ENCODE results near the gene CADPS.

The CADPS gene

DNA sequence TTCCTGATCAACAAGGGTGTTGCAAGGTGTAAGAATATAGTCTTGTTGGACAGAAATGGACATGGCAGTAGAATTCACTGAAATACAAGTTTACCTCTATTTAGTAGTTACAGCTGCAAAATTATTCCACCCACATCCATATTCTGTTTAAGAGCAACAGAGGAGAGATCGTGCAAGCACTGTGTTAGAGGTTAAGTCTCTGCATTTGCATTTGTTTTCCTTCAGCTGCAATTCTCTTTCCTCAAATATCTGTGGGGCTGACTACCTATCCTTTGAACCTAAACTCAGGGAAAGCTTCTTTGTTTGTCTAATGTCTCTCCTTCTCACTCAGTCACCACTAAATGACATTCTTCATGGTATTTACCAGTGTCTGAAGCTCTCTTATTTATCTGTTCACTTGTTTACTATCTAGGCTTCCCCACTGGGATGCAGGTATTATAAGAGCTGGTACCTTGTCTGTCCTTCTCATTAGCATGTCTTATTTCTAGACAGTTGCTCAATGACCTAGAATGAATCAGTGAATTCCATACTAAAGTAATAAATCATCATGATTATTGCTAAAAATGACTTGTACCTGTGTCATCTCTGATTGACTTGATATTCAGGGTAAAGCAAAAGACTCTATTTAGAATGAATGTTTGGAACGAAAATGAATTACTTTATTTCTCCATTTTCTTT, 326.5 kb downstream of the CADPS start:
- no peak for DNase-seq

DNA sequence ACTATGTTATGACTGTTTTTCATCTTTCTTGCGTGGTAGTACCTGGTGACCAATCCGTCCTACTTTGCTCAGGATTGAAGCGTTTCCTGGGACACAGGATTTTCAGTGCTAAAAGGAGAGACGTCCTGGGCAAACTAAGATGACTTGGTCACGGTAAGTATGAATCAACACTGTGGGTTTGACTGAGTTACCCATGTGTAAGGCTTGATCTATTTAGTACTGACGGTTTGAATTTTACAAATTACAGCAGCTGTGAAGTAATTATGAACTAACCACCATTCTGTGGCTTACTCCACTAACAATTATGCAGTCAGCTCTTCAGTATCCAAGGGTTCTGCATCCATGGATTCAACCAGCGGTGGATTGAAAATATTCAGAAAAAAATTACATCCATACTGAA, 328.9 kb downstream of the CADPS start:
- no peak for DNase-seq

DNA sequence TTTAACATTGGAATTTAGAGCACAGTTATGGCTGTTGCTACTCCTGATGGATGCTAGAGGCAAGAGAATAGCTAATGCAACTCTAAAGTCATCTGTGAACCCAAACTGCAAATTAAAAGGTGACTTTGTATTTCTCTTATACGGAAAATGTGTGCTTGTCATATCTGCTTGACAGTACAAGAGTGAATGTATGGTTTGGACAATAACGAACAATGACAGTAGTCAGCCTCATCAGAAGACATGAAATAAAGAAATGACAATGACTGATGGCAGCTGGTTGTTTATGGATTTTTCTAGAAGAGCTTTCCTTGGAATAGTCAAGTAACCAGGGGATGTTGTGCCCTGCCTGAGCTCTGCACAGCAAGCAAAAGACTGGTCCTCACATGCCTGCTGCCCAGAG, 333.0 kb downstream of the CADPS start:
- no peak for DNase-seq

DNA sequence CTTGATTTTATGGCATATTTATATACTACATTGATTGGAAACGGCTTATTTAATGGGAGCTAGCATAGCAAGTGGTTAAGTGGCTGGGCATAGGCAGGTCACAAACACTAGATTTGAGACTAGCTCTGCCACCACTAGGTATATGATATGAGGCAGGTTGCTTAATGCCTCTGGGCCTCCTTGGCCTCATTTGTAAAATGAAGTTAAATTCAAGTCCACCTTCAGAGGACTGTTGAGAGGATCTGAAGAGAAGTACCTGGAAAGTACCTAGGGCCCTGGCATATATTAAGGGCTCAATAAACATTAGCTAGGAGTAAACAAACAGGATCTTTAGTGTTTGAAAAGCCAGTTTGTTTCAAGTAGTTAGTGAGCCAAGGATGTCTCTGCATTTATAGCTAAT, 335.5 kb downstream of the CADPS start:
- no peak for DNase-seq

DNA sequence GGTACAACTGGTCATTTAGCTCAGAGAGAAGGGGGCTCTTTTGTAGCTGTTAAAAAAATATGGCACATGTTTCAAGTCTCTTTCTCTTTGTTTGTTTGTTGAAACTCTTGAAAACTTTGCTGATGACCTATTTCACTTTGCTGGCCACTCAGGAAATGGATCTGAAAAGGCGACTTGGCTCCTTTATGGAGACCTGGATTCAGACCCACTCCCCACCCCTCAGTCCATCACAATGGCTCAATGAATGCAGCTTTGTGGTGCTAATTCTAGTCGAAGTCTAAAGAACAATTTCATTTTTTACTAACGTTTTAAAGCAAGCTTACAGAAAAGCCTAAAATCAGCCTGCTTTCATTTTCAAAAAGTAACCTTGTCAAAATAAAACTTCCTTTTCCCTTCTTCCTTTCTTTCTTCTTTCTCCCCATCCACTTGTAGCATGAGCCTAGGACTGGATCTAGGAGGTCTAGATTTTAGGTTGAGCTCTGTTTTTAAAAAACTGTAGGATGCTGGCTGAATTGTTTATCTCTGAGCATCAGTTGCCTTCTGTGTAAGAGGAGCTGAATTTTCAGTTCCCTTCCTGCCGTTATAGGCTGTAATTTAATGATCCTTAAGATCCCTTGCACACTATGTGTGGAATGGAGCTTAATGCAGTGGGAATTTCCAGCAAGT, 336.4 kb downstream of the CADPS start:
- no peak for DNase-seq

DNA sequence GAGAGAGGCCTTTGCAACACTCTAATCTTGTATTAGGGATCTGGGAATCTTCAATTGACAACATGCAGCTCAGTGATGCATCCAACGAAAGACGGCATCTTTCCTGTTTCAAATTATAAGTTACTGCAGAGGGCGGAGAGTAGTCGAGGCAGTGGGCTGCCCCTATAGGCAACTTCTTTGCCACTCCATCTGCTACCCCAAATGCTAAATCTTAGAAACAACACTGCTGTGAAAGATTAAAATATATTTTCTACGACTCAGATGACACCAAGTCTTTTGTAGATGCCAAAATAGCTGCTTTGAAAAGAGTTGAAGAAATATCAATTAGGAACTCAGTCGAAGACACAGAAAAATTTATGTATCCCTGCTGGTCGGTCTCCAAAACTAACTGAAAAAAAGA, 340.9 kb downstream of the CADPS start:
- DNase-seq: no peak

DNA sequence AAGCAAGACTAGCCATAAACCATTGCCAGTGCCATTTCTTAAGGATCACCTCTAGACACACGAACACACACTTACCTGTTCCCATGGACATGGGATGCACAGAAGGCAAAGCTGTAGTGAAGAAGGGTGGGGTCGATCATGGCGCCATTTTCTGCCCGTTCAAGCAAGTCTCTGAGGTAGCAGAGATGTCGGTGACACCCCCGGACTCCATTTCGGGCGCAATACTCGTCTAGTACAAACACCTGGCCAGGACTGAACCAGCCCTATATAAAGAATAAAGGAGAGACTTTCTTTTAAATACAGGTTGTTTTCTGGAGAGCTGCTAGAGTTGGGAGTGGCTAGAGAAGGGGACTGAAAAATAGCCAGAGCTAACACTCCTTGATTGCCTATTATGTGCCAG, 342.4 kb downstream of the CADPS start:
- DNase-seq: no peak

DNA sequence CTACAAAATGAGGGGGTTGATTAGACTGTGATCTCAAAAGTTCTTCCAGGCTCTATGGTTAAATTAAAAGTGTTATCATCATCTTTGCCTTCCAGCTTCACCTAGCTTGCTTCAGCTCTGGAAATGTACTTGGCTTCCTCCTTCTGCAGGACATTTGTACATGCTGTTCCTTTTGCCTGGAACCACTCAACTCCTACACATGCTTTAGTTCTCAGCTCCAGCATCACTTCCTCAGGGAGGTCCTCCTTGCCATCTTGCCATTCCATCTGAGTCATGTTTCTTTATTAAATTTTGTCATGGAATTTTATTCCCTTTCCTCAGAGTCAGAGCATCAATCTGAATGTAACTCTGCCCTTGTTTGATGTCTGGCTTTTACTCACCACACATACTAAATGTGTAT, 343.2 kb downstream of the CADPS start:
- no peak for DNase-seq

DNA sequence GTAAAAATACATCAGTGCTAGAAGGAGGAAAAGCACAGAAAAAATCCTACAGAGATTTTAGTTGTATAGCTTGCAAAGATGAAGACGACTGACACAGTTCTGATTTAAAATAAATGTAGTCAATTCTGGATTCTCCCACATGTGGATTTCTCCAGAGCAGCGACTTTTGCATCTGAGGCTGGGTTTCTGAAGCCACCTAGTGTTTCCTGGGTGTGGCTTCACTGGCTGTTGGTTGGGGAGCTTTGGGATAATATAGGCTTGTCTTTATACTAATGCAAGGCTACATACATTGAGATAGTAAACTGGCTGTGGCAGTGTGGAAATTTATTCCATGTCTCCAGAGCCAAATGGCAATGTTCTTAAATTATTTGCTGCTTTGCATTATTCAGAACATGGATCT, 343.7 kb downstream of the CADPS start:
- no peak for DNase-seq

DNA sequence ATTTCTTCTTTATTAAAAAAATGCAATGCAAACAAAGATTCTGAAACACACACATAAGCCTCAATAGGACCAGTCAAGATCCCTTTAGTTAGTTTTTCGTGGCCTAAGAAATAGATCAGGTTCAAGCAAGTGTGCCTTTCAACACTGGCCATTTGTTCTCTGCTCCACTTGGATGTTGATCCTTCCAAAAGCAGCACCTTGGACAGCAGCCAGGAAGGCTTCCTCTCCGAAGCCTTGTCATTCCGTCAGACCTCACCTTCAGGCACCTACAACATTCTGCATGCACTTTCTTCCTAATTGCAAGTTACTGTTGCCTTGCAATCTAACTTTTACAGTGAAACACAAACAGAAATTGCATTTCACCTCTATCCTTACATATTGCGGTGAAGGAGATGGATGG, 346.0 kb downstream of the CADPS start:
- DNase-seq: no peak

DNA sequence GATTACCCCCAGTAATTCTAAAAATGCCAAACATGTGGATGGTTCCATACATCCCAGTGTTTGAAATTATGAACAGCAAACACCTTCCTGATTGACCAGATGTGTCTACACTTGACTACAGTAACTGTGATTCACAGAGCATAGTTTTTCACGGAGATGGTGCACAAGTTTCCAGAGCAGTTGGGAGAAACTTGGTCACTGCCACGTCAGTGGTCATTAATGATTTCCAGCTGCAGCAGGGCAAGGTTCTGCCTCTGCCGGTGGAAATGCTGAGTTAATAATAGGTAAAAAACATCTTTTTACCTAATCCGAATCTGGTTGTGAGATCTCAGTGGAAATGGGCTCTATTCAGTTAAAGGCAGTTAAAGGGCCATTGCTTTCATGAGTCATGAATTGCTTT, 347.7 kb downstream of the CADPS start:
- DNase-seq: no peak

DNA sequence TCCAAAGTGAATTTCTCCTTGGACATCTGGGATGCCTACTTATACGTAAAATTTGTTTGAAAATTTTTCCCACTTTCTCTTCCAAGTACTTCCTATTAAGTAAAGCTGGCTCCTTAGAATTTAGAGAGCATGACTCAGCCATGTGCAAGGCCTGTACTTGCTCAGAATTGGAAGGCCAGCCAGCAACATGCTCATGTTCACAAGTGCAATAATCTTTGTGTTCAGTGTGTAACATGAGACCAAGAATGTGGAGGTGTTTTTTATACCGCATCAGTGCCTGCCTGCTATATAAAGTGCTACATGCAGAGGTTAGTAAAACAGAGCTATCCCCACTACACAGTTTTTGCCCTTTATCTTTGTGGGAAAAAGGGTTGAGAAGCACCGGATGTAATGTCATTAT, 349.9 kb downstream of the CADPS start:
- DNase-seq: no peak

DNA sequence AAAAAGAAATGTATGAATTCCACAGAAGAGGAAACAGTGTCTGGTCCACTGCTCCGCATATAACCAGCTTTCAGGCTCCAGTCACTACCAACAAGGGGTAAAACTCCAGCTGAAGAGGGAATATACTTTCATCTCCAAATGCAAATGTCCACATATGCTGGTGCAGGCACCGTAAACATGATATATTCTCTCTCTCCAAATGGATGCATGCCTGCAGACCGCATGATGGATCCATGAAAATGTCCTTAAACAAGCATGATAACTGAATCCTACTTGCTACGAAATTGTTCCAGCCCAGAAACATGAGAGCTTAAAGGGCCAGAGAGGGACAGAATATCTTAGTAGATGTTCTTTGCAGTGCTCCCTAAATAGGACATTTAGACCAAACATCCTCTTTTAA, 351.5 kb downstream of the CADPS start:
- DNase-seq: no peak

DNA sequence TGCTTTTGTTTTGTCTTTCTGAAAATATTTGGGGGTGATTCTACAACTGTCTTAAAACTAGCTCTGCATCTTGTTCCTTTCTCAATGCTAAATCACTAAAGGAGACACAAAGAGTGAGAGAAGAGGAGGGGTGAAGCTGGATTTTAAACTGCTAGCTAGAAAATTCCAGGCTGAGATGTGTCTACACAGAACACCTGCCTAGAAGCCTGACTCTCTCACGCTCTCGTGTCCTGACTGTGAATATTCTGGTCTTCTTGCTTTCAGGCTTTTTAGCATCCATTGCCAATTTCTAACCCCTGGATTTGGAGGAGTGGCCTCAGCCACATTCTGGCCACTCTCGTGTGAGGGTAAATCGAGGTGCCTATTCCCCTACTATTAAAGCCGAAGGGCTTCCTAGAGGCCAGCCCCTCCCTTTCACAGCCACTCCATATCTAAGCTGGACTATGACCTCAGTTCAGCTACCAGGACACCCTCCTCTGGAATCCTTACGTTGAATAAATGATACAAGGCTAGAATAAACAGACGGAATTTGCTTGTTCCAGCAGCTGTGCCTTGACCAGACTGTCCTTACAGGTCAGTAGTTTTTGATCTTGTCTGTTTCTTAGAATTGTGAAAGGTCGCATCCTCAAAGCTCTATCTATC, 353.6 kb downstream of the CADPS start:
- no peak for DNase-seq

DNA sequence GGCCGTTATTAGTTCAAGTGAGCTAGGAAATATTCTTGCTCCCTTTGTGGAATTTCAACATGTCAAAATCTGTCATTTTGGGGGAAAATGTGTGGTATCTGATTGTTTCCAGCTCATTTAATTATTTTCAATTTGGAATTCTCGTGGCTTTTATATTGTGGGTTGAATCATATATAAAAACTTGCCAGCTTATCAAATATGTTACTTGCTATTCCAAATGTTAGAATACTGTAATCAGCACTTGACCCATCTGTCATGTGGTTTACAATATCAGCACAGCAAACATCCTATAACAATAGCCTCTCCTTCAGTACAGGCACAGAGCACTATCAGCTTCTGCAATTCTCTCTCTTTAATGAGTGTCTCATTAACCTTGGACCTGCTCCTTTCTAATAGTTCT, 371.7 kb downstream of the CADPS start:
- DNase-seq: no peak

DNA sequence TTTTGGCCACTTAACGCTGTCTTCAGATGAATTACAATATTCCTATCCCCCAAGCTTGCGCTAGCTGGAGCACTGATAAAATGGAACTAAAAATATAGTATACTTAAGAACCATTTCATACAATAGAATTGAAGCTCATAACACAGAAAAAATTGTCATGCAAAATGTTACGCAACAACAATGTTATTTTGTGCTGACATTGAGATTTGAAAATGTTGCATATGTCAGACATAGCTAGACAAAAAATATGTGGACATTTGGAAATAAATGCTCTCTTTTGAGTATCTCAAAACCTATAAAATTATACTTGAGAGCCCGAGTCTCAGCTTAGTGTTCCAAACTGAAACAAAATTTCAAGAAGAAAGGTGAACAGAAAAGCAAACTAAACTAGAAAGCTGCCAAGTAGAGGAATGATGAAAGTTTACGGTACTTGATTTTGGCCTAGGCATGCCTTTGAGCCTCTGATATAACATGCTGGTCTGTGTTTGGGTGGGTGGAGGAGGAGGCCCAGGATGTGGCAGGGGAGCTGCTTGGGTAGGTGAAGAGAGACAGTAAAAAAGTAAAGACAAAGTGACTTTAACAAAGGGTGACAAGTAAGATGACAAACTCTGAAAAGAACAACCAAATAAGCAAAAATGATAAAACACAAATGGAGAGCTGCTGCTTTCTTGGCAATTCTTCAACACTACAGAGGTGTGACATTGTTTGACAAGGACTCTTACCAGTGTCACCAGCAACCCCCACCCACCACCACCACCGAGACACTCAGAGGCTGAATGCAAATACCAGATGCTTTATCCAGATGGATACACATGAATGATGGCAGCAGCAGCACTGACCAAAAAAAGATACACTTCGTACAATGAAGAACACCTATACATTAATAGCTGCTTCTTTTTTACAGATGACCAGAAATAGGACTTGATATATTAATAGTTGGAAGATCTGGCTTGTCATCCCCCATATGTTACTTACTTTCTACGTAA, 372.6 kb downstream of the CADPS start:
- no peak for DNase-seq

DNA sequence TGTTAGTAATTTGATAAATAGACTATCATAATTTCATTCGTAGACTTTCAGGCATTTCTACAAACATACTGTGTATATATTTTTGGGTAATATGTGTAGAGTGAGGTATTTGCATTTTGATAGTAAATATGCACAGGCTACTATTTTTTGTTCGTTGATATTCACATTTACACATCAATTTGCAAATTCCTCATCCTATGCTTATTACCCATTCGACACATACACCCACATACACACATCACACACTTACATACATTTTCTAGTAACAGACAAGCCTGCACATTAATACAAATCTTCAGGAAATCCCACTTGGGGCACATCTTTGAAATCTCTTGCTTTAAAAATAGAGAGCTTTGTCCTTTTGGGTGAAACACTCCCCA, 373.9 kb downstream of the CADPS start:
- DNase-seq: no peak

DNA sequence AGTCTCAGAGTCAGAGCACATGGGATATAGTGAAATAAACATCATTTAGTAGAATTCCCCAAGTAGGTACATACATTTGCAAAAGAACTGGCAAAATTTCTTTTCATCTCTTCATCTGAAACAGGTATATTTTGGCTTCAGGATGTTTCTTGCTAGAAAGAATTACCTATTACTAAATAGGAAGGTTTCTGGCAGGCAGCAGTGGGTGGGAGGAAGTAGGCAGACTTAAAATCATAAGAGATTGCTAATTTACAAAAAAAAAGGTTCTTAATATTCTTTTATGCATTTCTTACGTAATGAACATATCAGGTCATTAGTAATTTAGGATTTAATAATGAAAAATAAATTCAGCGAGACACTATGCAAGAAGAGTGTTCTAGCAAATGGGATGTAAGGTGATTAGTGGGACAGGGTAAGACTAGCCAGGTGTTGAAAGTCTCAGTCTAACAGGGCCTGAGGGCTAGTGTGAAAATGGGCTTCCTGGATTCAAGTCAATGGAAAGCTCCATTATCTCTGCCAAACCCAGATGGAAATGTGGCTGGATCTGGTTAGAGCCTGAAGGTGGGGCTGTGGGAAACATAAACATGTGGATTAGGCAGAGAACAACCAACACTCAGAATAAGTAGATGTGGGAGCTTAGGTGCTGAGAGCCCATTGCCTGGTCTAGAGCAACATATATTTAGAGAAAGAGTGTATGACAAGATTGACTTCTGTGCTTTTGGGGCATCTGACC, 374.5 kb downstream of the CADPS start:
- no peak for DNase-seq

DNA sequence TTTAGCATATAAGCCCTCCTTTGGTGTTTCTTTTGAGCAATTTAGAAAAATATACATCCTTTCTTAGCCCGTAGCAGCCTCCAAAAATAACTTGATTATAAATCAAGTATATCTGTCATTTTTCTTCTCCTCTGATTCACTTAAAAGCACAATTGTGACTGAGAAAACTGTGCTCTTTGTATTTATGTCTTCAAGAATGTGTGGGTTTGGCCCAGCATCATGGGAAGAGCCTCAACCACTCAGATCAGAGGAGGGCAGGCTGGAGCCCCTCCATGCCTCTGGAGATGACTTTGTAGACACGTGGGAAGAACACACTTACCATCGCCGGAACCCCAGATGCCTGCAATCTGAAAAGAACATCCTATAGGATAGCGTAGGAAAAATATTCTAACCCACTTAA, 378.1 kb downstream of the CADPS start:
- DNase-seq: no peak

DNA sequence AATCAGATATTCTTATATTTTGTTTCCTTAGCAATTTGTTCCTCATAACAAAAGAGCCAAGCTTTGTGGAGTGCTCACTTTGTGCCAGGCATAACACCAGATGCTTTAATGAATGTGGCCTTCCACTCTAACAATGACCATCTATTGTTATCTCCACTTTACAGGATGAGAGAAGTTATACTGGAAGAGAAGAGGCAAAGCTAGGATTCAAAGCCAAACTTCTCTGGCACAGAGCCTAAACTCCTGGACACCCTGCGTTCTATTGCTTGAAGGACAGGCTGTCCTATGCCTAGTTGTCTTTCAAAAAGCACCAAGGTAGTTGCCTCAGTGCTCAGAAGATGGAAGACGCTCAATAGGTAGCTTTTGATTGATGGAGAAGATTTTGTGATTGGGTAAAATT, 378.7 kb downstream of the CADPS start:
- no peak for DNase-seq

DNA sequence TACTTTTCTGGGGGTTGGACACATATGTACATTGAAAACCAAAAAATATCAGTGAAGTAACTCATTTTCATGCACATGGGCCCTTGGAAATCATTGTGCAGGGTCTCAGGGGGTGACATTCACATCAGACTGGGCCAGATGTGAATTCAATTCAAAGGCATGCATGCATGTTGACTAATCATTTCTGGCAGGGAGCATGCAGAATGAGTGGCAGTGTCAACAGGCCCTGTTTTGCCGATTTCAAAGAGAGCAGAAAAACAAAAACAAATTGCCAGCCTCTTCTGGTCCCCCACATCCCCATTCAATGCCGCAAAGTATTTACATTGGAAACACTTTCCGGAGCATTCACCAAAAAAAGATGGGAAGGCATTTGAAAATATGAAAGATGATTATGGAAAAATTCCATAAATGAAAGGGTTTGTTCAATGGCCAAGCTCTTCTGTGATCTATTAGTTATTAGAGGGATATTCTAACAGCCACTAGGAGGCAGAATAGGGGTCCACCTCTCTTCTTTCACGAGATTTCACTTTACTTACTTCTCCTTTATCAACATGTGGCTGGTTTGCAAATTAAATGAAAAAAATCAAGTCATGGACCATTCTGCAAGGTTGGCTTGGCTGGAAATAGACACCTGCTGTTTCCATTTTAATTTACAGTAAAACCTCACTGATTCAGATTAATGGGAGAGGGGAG, 382.0 kb downstream of the CADPS start:
- DNase-seq: no peak

DNA sequence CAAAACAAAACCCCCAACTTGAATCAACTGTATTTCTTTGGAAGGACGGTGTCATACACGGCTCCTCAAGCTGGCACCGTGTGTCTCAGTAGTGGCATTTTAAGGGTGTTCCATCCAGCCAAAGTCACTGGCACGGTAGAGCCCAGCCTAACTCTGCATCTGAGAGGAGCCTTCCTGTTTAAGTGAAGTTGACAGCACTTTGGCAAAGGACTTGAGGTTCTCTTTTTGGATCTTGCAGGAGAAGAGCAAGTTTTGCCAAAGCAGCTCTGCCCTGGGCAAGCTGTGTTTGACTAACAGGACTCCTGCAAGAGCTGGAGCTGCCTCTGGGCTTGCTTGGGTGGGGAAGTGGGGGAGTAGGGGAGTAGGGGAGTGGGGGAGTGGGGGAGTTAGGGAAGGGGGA, 392.3 kb downstream of the CADPS start:
- DNase-seq: no peak

Data from stimulated activated CD4-positive, alpha-beta T cell treated with anti-CD3 and anti-CD28 coated beads, Interleukin-1b, Interleukin-23, amount 100 ng/mL, for 48 hours (primary cell).